IMR-90 (cell line): ENCODE measurements around the gene THAP12. TPM values are rescaled to one million over a fixed set of nuclear protein-coding genes. Genes with fewer than 3 reads are reported as not detected.

Source experiments
- ATAC-seq: fragments of 200-7000 bp; cut with Tn5 transposase; 2 replicates; pipeline ENCODE4 v1.9.1; 2020; ENCODE audit warnings: low read depth, mild to moderate bottlenecking, moderate library complexity
- BruUV-seq: library from RNA; stranded (reverse); fragments of 400-500 nt; replicated peaks from 2 replicates; lab custom pipeline; 2021; lab: Mats Ljungman, UMichigan
- CTCF ChIA-PET: fragments of 300-600 bp; formaldehyde crosslinking; extraction: SDS; loops from one replicate; lab custom pipeline; 2021; ENCODE audit warnings: antibody characterized with exemption; lab: Yijun Ruan, JAX
- POLR2A ChIA-PET: fragments of 300-600 bp; sonication (Branson Sonifier 250); formaldehyde crosslinking; loops from one replicate; lab custom pipeline; 2022; ENCODE audit warnings: antibody characterized with exemption; ENCODE audit not compliant: unreplicated experiment; lab: Charles Lee
- DNase-seq: peaks from one replicate; pipeline ENCODE4 v3.0.0; 2013
- H2AFZ ChIP-seq: replicated peaks from 2 replicates; pipeline ENCODE3; 2013; ENCODE audit warnings: low read length, mild to moderate bottlenecking; ENCODE audit not compliant: poor library complexity
- H2AK5ac ChIP-seq: 2 replicates; pipeline ENCODE4 v1.6.1; 2013; ENCODE audit warnings: low read depth, low read length, inconsistent platforms
- H2AK9ac ChIP-seq: replicated peaks from 2 replicates; pipeline ENCODE3; 2013; ENCODE audit warnings: mild to moderate bottlenecking, low read depth, low read length, moderate library complexity; ENCODE audit not compliant: poor library complexity
- H2BK120ac ChIP-seq: 2 replicates; pipeline ENCODE4 v1.6.1; 2013; ENCODE audit warnings: low read depth, low read length, inconsistent platforms
- H2BK15ac ChIP-seq: 3 replicates; pipeline ENCODE4 v1.6.1; 2013; ENCODE audit warnings: low read depth, low read length, inconsistent platforms
- H2BK20ac ChIP-seq: 2 replicates; pipeline ENCODE4 v1.6.1; 2013; ENCODE audit warnings: low read depth, mild to moderate bottlenecking, inconsistent platforms, low read length, moderate library complexity
- H2BK5ac ChIP-seq: 2 replicates; pipeline ENCODE4 v1.6.1; 2013; ENCODE audit warnings: mild to moderate bottlenecking, low read depth, low read length, inconsistent platforms; ENCODE audit not compliant: poor library complexity, severe bottlenecking
- H3K14ac ChIP-seq: replicated peaks from 2 replicates; pipeline ENCODE4 v1.6.1; 2013; ENCODE audit warnings: low read depth, low read length, inconsistent platforms
- H3K18ac ChIP-seq: 2 replicates; pipeline ENCODE4 v1.6.1; 2013; ENCODE audit warnings: low read depth, low read length, control low read depth
- H3K23ac ChIP-seq: 2 replicates; pipeline ENCODE4 v1.6.1; 2013; ENCODE audit warnings: low read depth, low read length, inconsistent platforms
- H3K27ac ChIP-seq: 2 replicates; pipeline ENCODE4 v1.5.1; 2013; ENCODE audit warnings: mild to moderate bottlenecking, control low read depth, low read length; ENCODE audit not compliant: insufficient read depth
- H3K27me3 ChIP-seq: 2 replicates; pipeline ENCODE4 v1.6.1; 2013; ENCODE audit warnings: low read length; ENCODE audit not compliant: control insufficient read depth, insufficient read depth
- H3K36me3 ChIP-seq: 2 replicates; pipeline ENCODE4 v1.6.1; 2013; ENCODE audit warnings: low read length, mixed read lengths; ENCODE audit not compliant: control insufficient read depth, insufficient read depth
- H3K4ac ChIP-seq: 2 replicates; pipeline ENCODE4 v1.6.1; 2013; ENCODE audit warnings: low read depth, low read length, inconsistent platforms
- H3K4me1 ChIP-seq: 2 replicates; pipeline ENCODE4 v1.6.1; 2013; ENCODE audit warnings: low read length, mixed read lengths; ENCODE audit not compliant: control insufficient read depth, insufficient read depth
- H3K4me2 ChIP-seq: 2 replicates; pipeline ENCODE4 v1.6.1; 2013; ENCODE audit warnings: low read depth, mild to moderate bottlenecking, control low read depth, low read length, moderate library complexity
- H3K4me3 ChIP-seq: 2 replicates; pipeline ENCODE4 v1.5.1; 2013; ENCODE audit warnings: low read depth, mild to moderate bottlenecking, control low read depth, low read length, moderate library complexity; ENCODE audit not compliant: insufficient read depth
- H3K56ac ChIP-seq: 2 replicates; pipeline ENCODE4 v1.6.1; 2013; ENCODE audit warnings: low read length, inconsistent platforms; ENCODE audit not compliant: insufficient read depth; ENCODE audit errors: extremely low read depth
- H3K79me1 ChIP-seq, 2 experiments: 2 replicates each; pipeline ENCODE4 v1.6.1; 2013; ENCODE audit warnings: low read length in 2 of 2, inconsistent platforms in 1 of 2, low read depth in 1 of 2
- H3K9ac ChIP-seq: 2 replicates; pipeline ENCODE4 v1.6.1; 2013; ENCODE audit warnings: low read depth, low read length, control low read depth
- H3K9me1 ChIP-seq: 2 replicates; pipeline ENCODE4 v1.6.1; 2013; ENCODE audit warnings: low read length, inconsistent platforms; ENCODE audit not compliant: insufficient read depth
- H3K9me3 ChIP-seq: 2 replicates; pipeline ENCODE4 v1.6.1; 2013; ENCODE audit warnings: low read length; ENCODE audit not compliant: control insufficient read depth, insufficient read depth
- H4K20me1 ChIP-seq: 2 replicates; pipeline ENCODE4 v1.6.1; 2013; ENCODE audit warnings: low read length, inconsistent platforms; ENCODE audit not compliant: insufficient read depth
- H4K5ac ChIP-seq: 2 replicates; pipeline ENCODE4 v1.6.1; 2013; ENCODE audit warnings: mild to moderate bottlenecking, low read depth, low read length, control low read depth
- H4K8ac ChIP-seq, 2 experiments: 2 replicates each; pipeline ENCODE4 v1.6.1; 2013; ENCODE audit warnings: low read depth in 2 of 2, low read length in 2 of 2, control low read depth in 1 of 2, inconsistent platforms in 1 of 2
- H4K91ac ChIP-seq: 2 replicates; pipeline ENCODE4 v1.6.1; 2013; ENCODE audit warnings: low read depth, low read length, inconsistent platforms; ENCODE audit not compliant: insufficient read depth
- CEBPB ChIP-seq: IDR thresholded peaks from 2 replicates; pipeline ENCODE4 v1.6.1; 2012; ENCODE audit warnings: low read depth, low read length, improper control_type of control experiment
- CHD1 ChIP-seq: IDR thresholded peaks from 2 replicates; pipeline ENCODE4 v1.6.1; 2012; ENCODE audit warnings: low read depth, low read length, improper control_type of control experiment
- FOS ChIP-seq: fragments of 150-350 bp; IDR thresholded peaks from 2 replicates; pipeline ENCODE4 v1.6.1; 2016; ENCODE audit warnings: low read depth, low read length
- MAFK ChIP-seq: IDR thresholded peaks from 2 replicates; pipeline ENCODE4 v1.6.1; 2012; ENCODE audit warnings: low read depth, low read length, improper control_type of control experiment
- NFE2L2 ChIP-seq: fragments of 150-350 bp; IDR thresholded peaks from 2 replicates; pipeline ENCODE4 v1.6.1; 2016; ENCODE audit warnings: low read depth, mild to moderate bottlenecking, low read length
- RAD21 ChIP-seq: IDR thresholded peaks from 2 replicates; pipeline ENCODE4 v1.6.1; 2012; ENCODE audit warnings: low read length, improper control_type of control experiment
- SMC3 ChIP-seq: fragments of 150-350 bp; IDR thresholded peaks from 2 replicates; pipeline ENCODE4 v1.6.1; 2016; ENCODE audit warnings: low read depth, mild to moderate bottlenecking, antibody characterized with exemption, low read length, moderate library complexity
- USF2 ChIP-seq: fragments of 150-350 bp; IDR thresholded peaks from 2 replicates; pipeline ENCODE4 v1.6.1; 2017; ENCODE audit warnings: mild to moderate bottlenecking, antibody characterized with exemption, low read length, low read depth
- WGBS, 2 experiments: methylation state at CpG; one replicate each; pipeline versions ENCODE4 v1.1.5 to v1.1.7; 2013; ENCODE audit warnings: missing lambda C conversion rate in 2 of 2; ENCODE audit not compliant: insufficient read length in 1 of 2; ENCODE audit errors: extremely low coverage in 2 of 2; 5-methylcytosine and 5-hydroxymethylcytosine counted together
- dilution Hi-C: fragments of 300-500 bp; cut with HindIII; formaldehyde crosslinking; loops from one replicate; pipeline ENCODE4 v1.14.3; 2018; ENCODE audit warnings: low sequenced_read_pairs; ENCODE audit not compliant: unreplicated experiment
- in situ Hi-C: fragments of 300-500 bp; cut with MboI; formaldehyde crosslinking; loops from 3 replicates; pipeline ENCODE4 v1.14.3; 2019; ENCODE audit warnings: low sequenced_read_pairs, inconsistent platforms, mixed read lengths
- intact Hi-C: fragments of 100-400 bp; cut with micrococcal nuclease; formaldehyde crosslinking; loops from 2 replicates; pipeline ENCODE4 v1.10.0; 2022
- polyA plus RNA-seq, 3 experiments: library from polyadenylated mRNA; depleted of rRNA; stranded (reverse); fragments of >200 nt; gene quantifications; 2 replicates each; pipeline ENCODE4 v1.2.3, GENCODE V29; 2012; ENCODE audit warnings: low replicate concordance in 1 of 3
- total RNA-seq: library from RNA; depleted of rRNA; stranded (reverse); fragments of >200 nt; gene quantifications from 2 replicates; pipeline ENCODE4 v1.2.3, GENCODE V29; 2012

The THAP12 gene
- total and polyA plus RNA-seq, 2 of the 4 experiments (the other 2 are of a cell fraction), result 25.1 to 27.3 TPM

- Histone ChIP-seq H3K9ac (no peak overlapping the region), H3K4me3 (no peak overlapping the region), H3K4ac (no peak overlapping the region), H3K23ac (no peak overlapping the region), H3K18ac (no peak overlapping the region), H3K14ac (no peak overlapping the region), H3K4me2 (no peak overlapping the region), H2BK120ac (no peak overlapping the region), H3K9me1 (no peaks in the 10 kb centered on the region), H3K56ac (no peak overlapping the region), H4K5ac (no peak overlapping the region), H4K20me1 (no peaks in the 10 kb centered on the region), H3K79me1 (no peaks in the 10 kb centered on the region), H4K8ac (no peak overlapping the region), H3K36me3 (no peaks in the 10 kb centered on the region), H2AK9ac (no peak overlapping the region), H3K27me3 (peaks cover 51% of the 10 kb centered on the region), H4K91ac (no peak overlapping the region), H2BK20ac (no peak overlapping the region), H2AFZ (no peak overlapping the region), H3K27ac (no peak overlapping the region), H2BK5ac (no peak overlapping the region), H3K4me1 (no peaks in the 10 kb centered on the region), H3K9me3 (no peaks in the 10 kb centered on the region), H2AK5ac (no peak overlapping the region), H2BK15ac (no peak overlapping the region)
- 100% methylated on average over 1 of the region's 3 CpGs; no CpG with 5 or more reads in 1 of the 2 experiments for WGBS, 2 experiments
- TF ChIP-seq CEBPB, result no peak
- TF ChIP-seq CHD1, result no peak
- TF ChIP-seq SMC3, result no peak
- TF ChIP-seq USF2, result no peak
- TF ChIP-seq NFE2L2, result no peak
- no peak for TF ChIP-seq MAFK
- no peak for TF ChIP-seq RAD21
- TF ChIP-seq FOS, result no peak
- dilution Hi-C loops (no loop called here), intact Hi-C loops (loop anchor here (5.0 kb wide), 2 partner anchors 80 to 165 kb away; no protein-coding TSS in a partner anchor), in situ Hi-C loops (loop anchor here (5.0 to 10.0 kb wide), 3 partner anchors 105 to 512 kb away; no protein-coding TSS in a partner anchor)
- DNase-seq (no peak), ATAC-seq (no peak)
- ChIA-PET POLR2A (no interaction called here), CTCF (no interaction called here)
- no TSS peak for BruUV-seq
Measured at GRCh38 chr11:76317296-76317695, 63.6 kb downstream of the THAP12 start.
